ENCODE measurements around the gene RASA3. TPM values are rescaled to one million over a fixed set of nuclear protein-coding genes. Genes with fewer than 3 reads are reported as not detected.

RASA3 gene
- total RNA-seq, 4 donors from 2014 or later: 28.1 to 73.4 (median 56.8) TPM

- ATAC-seq (ENCODE audit: low FRiP score) (peak; percentile 92), DNase-seq (ENCODE audit: low spot score) (peak; percentile 48)
- TF ChIP-seq, protein P1, sequence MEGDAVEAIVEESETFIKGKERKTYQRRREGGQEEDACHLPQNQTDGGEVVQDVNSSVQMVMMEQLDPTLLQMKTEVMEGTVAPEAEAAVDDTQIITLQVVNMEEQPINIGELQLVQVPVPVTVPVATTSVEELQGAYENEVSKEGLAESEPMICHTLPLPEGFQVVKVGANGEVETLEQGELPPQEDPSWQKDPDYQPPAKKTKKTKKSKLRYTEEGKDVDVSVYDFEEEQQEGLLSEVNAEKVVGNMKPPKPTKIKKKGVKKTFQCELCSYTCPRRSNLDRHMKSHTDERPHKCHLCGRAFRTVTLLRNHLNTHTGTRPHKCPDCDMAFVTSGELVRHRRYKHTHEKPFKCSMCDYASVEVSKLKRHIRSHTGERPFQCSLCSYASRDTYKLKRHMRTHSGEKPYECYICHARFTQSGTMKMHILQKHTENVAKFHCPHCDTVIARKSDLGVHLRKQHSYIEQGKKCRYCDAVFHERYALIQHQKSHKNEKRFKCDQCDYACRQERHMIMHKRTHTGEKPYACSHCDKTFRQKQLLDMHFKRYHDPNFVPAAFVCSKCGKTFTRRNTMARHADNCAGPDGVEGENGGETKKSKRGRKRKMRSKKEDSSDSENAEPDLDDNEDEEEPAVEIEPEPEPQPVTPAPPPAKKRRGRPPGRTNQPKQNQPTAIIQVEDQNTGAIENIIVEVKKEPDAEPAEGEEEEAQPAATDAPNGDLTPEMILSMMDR (IDR thresholded peaks at IDR 0.05): no peak
These were observed 67.1 kb downstream of the RASA3 start for GRCh38 chr13:114065141-114065925.

DNA sequence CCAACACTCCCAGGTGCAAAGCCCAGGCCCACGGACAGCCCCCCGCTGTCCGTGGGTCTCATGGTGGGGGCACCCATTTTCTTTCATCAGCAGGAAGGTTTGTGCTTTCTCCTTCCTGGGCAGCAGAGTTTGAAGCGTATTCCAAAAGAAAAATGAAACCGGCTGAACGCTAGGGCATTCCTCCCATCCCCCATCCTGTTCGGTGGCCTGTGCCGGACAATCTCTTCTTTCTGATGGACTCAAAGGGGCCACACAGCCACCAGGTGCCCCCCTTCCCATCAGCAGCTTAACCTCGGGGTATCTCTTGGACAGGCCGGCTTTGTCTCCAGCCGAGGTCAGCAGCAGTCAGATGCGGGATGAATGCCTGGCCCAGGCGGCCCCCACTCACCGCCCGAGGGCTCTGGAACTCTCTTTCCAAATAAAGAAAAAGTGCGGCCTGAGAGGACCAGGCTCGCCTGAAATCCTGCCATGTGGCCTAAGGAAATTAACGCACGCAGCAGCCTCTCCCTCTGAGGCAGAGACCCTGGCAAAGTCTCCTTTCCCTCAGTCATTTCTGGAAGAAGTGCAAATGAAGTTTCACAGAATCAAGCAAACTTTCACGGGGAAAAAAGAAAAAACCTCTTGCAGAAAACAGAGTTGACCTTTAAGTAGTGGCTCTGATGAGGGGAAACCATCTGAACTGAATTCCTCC is 67.8 kb downstream of the RASA3 start:
- TF ChIP-seq, protein P1 (IDR thresholded peaks at IDR 0.05): no peak
- DNase-seq (ENCODE audit: low spot score) (no peak), ATAC-seq (ENCODE audit: low FRiP score) (no peak)

GRCh38 chr13:114063545-114064449 is 68.6 kb downstream of the RASA3 start:
- ATAC-seq (ENCODE audit: low FRiP score) (peak; percentile 6), DNase-seq (ENCODE audit: low spot score) (peak; percentile 51)
- TF ChIP-seq, protein P1 (IDR thresholded peaks at IDR 0.05): no peak

DNA sequence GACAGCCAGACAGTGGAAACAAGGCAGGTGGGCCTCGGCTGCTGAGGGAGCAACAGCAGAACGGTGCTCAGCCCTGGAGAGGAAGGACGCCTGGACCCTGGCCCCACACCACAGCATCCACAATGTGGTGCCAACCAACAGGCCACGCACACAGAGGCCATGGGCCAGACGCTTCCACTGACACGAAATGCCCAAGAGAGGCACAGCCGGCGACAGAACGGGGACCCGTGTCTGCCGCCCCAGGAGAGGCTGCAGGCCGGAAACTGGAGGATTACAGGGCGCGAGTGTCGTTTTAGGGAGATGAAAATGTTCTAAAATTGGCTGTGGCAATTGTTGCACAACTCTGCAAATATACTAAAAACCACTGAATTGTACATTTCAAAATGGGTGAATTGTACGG is 69.7 kb downstream of the RASA3 start:
- TF ChIP-seq, protein P1 (IDR thresholded peaks at IDR 0.05): no peak
- DNase-seq (ENCODE audit: low spot score) (no peak), ATAC-seq (ENCODE audit: low FRiP score) (no peak)

DNA sequence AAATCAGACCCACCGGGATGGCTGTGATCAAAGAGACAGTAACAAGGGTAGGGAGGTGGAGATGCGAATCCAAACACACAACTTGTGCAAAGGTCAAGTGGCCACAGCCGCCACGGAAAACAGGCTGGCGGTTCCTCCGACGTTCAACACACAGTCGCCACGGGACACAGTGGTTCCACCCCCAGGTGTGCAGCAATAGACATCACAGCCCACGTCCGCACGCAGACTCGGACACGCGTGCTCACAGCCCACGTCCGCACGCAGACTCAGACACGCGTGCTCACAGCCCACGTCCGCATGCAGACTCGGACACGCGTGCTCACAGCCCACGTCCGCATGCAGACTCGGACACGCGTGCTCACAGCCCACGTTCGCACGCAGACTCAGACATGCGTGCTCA is 70.1 kb downstream of the RASA3 start:
- TF ChIP-seq, protein P1 (IDR thresholded peaks at IDR 0.05): no peak
- ATAC-seq (ENCODE audit: low FRiP score): no peak
- no peak for DNase-seq (ENCODE audit: low spot score)

GRCh38 chr13:114061744-114062143 is 70.7 kb downstream of the RASA3 start:
- no peak for ATAC-seq (ENCODE audit: low FRiP score)
- TF ChIP-seq, protein P1 (IDR thresholded peaks at IDR 0.05): no peak
- DNase-seq (ENCODE audit: low spot score): no peak
